ENCODE results near the gene ANKRD33. TPM values are rescaled to one million over a fixed set of nuclear protein-coding genes. Genes with fewer than 3 reads are reported as not detected.

Gene ANKRD33, protein sequence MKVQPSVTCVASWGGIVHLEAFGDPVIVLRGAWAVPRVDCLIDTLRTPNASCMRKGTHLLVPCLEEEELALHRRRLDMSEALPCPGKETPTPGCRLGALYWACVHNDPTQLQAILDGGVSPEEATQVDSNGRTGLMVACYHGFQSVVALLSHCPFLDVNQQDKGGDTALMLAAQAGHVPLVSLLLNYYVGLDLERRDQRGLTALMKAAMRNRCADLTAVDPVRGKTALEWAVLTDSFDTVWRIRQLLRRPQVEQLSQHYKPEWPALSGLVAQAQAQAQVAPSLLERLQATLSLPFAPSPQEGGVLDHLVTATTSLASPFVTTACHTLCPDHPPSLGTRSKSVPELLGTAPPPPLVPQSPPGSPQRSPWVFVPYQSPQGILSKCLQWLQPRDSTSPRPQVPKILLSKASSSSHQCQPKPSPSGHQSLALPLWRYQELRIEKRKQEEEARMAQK
- 0.08 to 0.12 TPM in 2 of 5 replicates, not detected in the others for total RNA-seq (2022; extraction: Qiagen RNA extraction)

DNA sequence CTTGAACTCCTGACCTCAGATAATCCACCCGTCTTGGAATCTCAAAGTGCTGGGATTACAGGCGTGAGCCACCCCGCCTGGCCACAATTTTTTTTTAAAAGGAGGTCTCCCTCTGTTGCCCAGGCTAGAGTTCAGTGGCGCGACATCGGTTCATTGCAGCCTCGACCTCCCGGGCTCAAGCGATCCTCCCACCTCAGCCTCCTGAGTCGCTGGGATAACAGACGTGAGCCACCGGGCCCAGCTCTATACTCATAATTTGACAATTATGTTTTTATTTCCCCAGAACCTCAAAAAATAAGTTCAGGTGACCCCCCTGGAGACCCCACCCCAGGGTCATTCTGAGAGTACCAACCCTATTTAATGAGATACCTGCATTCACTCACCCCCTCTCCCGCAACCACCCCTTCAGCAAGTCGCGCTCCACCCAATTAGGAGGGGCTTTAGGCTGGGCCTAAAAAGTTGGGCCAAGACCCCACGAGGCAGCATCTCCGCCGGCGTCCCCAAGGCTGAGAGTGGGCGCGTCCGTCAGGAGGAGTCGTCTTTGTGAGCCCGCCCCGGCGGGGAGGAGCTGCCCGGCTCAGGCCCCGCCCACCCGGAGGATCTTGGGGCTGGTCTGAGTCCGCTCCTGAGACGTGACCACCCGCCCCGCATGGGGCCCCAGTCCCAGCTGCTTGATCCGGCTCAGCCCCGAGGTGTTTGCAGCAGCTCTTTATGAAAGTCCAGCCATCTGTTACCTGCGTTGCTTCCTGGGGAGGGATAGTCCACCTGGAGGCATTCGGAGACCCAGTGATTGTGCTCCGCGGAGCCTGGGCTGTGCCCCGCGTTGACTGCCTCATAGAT, at the start of gene ANKRD33:
Gene ANKRD33 (plus strand): TSS at position 628 of the 840 bp plus-strand sequence. CDS start 84 bp downstream, at position 712.

DNA sequence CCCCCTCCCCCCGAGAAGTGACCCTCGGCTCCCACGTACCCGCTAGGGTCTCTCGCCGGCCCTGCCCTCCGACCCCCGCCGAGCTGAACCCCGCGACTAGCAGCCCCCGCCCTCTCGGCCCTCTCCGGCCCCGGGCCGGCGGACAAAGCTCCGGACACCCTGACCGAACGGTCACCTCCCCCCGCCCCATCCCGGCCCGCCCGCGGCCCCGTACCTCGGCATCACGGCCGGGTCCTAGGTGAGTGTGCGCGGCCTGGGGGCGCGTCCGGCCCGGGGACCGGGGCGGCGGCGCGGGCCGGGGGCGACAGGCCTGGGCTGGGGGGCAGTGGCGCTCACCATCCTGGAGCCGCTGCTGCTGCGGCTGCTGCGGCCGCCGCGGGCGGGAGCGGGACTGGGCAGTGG, 39.6 kb upstream of the ANKRD33 start, which contains the start of gene FIGNL2:
Gene FIGNL2 (minus strand): TSS at position 393 of the 402 bp plus-strand sequence. CDS start 26,305 bp downstream, outside the sequence.

DNA sequence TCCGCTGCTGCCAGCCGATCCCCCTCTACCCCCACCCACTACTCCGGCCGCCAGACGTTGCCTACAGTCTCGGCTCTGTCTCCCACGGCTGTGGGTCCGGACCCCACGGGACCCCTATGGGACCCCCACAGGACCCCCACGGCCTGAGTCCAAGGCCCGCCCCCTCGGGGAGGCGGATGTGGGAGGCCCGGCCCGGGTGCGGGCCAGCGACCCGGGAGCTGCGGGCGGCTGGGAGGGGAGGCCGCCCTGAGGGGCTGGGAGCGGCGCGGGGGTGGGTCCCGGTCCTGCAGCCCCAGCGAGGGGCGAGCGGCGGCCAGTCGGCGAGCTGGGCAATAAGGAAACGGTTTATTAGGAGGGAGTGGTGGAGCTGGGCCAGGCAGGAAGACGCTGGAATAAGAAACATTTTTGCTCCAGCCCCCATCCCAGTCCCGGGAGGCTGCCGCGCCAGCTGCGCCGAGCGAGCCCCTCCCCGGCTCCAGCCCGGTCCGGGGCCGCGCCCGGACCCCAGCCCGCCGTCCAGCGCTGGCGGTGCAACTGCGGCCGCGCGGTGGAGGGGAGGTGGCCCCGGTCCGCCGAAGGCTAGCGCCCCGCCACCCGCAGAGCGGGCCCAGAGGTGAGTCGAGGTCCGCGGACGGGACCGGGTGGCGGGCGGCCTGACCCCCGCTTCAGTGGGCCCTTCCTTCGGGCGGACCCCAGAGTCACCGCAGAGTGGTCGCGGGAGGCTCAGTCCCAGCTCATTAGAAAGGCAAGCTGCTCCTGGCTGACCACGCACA, 19.4 kb downstream of the ANKRD33 start, which contains the start of gene ACVRL1:
Gene ACVRL1 (plus strand): TSS at position 422 of the 773 bp plus-strand sequence. CDS start 4,971 bp downstream, outside the sequence.

Other genes starting within 250 kb of the ANKRD33 start
- gene FIGNL2, start 39.4 kb upstream of the ANKRD33 start, total RNA-seq (2022; extraction: Qiagen RNA extraction) = 0.17 to 0.30 TPM (median 0.29 TPM) in 5 replicates
- gene ACVRL1, start 19.4 kb downstream of the ANKRD33 start, total RNA-seq (2022; extraction: Qiagen RNA extraction) = 0.04 to 0.24 TPM (median 0.17 TPM) in 5 replicates
- 13.2 to 17.8 TPM (median 16.7 TPM) in 5 replicates for gene ACVR1B, start 63.6 kb downstream of the ANKRD33 start, total RNA-seq (2022; extraction: Qiagen RNA extraction)
- 0.32 to 0.58 TPM (median 0.41 TPM) in 5 replicates for gene TAMALIN, start 118.8 kb downstream of the ANKRD33 start, total RNA-seq (2022; extraction: Qiagen RNA extraction)
- 29.4 to 44.3 TPM (median 34.2 TPM) in 5 replicates for gene NR4A1, start 163.3 kb downstream of the ANKRD33 start, total RNA-seq (2022; extraction: Qiagen RNA extraction)
- 82.5 to 103 TPM (median 103 TPM) in 5 replicates for gene ATG101, start 181.9 kb downstream of the ANKRD33 start, total RNA-seq (2022; extraction: Qiagen RNA extraction)
- not detected in 5 replicates for gene SMIM41, start 191.6 kb downstream of the ANKRD33 start, total RNA-seq (2022; extraction: Qiagen RNA extraction)

Measured in A549 treated with CORT108297 at 1 μM for 4 hours (cell line).